ENCODE results near the gene KLK13.

The KLK13 gene

GRCh38 chr19:51014242-51014641 lies 50.6 kb downstream of the KLK13 start:
- H3K9ac ChIP-seq (ENCODE audit: low read length) = no peak overlapping the region
- no peaks in the 10 kb centered on the region for H3K36me3 ChIP-seq (ENCODE audit: control insufficient read depth, low read depth, low read length)
- H3K4me1 ChIP-seq (ENCODE audit: control insufficient read depth, low read depth, low read length) = no peaks in the 10 kb centered on the region
- H3K27me3 ChIP-seq (ENCODE audit: control insufficient read depth, insufficient read depth, low read length) = peaks cover 27% of the 10 kb centered on the region
- no peaks in the 10 kb centered on the region for H3K9me3 ChIP-seq (ENCODE audit: control insufficient read depth, low read depth, low read length)
- no peak overlapping the region for H3K27ac ChIP-seq (ENCODE audit: low read length)
- no peak overlapping the region for H3K4me3 ChIP-seq (ENCODE audit: low read length)

- peaks cover 12% of the 10 kb centered on the region for H3K27me3 ChIP-seq (ENCODE audit: control insufficient read depth, insufficient read depth, low read length)
- H3K9ac ChIP-seq (ENCODE audit: low read length) = no peak overlapping the region
- no peak overlapping the region for H3K27ac ChIP-seq (ENCODE audit: low read length)
- no peaks in the 10 kb centered on the region for H3K4me1 ChIP-seq (ENCODE audit: control insufficient read depth, low read depth, low read length)
- H3K36me3 ChIP-seq (ENCODE audit: control insufficient read depth, low read depth, low read length) = no peaks in the 10 kb centered on the region
- H3K4me3 ChIP-seq (ENCODE audit: low read length) = no peak overlapping the region
- no peaks in the 10 kb centered on the region for H3K9me3 ChIP-seq (ENCODE audit: control insufficient read depth, low read depth, low read length)
Measured at GRCh38 chr19:51012661-51013190, 52.2 kb downstream of the KLK13 start.

- H3K4me3 ChIP-seq (ENCODE audit: low read length) = no peak overlapping the region
- no peaks in the 10 kb centered on the region for H3K9me3 ChIP-seq (ENCODE audit: control insufficient read depth, low read depth, low read length)
- no peak overlapping the region for H3K9ac ChIP-seq (ENCODE audit: low read length)
- H3K4me1 ChIP-seq (ENCODE audit: control insufficient read depth, low read depth, low read length) = no peaks in the 10 kb centered on the region
- H3K27ac ChIP-seq (ENCODE audit: low read length) = no peak overlapping the region
- H3K27me3 ChIP-seq (ENCODE audit: control insufficient read depth, insufficient read depth, low read length) = no peaks in the 10 kb centered on the region
- H3K36me3 ChIP-seq (ENCODE audit: control insufficient read depth, low read depth, low read length) = no peaks in the 10 kb centered on the region
Measured at GRCh38 chr19:51010066-51010795, 54.7 kb downstream of the KLK13 start.

GRCh38 chr19:51009061-51009891 lies 55.6 kb downstream of the KLK13 start:
- Histone ChIP-seq H3K4me3 (ENCODE audit: low read length) (no peak overlapping the region), H3K36me3 (ENCODE audit: control insufficient read depth, low read depth, low read length) (no peaks in the 10 kb centered on the region), H3K9ac (ENCODE audit: low read length) (no peak overlapping the region), H3K4me1 (ENCODE audit: control insufficient read depth, low read depth, low read length) (no peaks in the 10 kb centered on the region), H3K27ac (ENCODE audit: low read length) (no peak overlapping the region), H3K27me3 (ENCODE audit: control insufficient read depth, insufficient read depth, low read length) (no peaks in the 10 kb centered on the region), H3K9me3 (ENCODE audit: control insufficient read depth, low read depth, low read length) (no peaks in the 10 kb centered on the region)

GRCh38 chr19:51007488-51007887 lies 57.4 kb downstream of the KLK13 start:
- H3K36me3 ChIP-seq (ENCODE audit: control insufficient read depth, low read depth, low read length) = no peaks in the 10 kb centered on the region
- no peaks in the 10 kb centered on the region for H3K4me1 ChIP-seq (ENCODE audit: control insufficient read depth, low read depth, low read length)
- no peak overlapping the region for H3K9ac ChIP-seq (ENCODE audit: low read length)
- no peaks in the 10 kb centered on the region for H3K9me3 ChIP-seq (ENCODE audit: control insufficient read depth, low read depth, low read length)
- H3K27ac ChIP-seq (ENCODE audit: low read length) = no peak overlapping the region
- no peaks in the 10 kb centered on the region for H3K27me3 ChIP-seq (ENCODE audit: control insufficient read depth, insufficient read depth, low read length)
- H3K4me3 ChIP-seq (ENCODE audit: low read length) = no peak overlapping the region

GRCh38 chr19:51006406-51006805 lies 58.5 kb downstream of the KLK13 start:
- H3K36me3 ChIP-seq (ENCODE audit: control insufficient read depth, low read depth, low read length) = no peaks in the 10 kb centered on the region
- no peaks in the 10 kb centered on the region for H3K27me3 ChIP-seq (ENCODE audit: control insufficient read depth, insufficient read depth, low read length)
- H3K4me3 ChIP-seq (ENCODE audit: low read length) = no peak overlapping the region
- no peaks in the 10 kb centered on the region for H3K4me1 ChIP-seq (ENCODE audit: control insufficient read depth, low read depth, low read length)
- no peaks in the 10 kb centered on the region for H3K9me3 ChIP-seq (ENCODE audit: control insufficient read depth, low read depth, low read length)
- H3K9ac ChIP-seq (ENCODE audit: low read length) = no peak overlapping the region
- no peak overlapping the region for H3K27ac ChIP-seq (ENCODE audit: low read length)

Measured in iPS-18a (cell line).